ENCODE data around the gene LNPK.

GRCh38 chr2:175964195-175964594, 37.9 kb downstream of the LNPK start:
- TF ChIP-seq PATZ1 (CRISPR knock-in tag; IDR thresholded peaks at IDR 0.05; ENCODE audit: borderline replicate concordance) (no peak), TEAD1 (CRISPR knock-in tag; IDR thresholded peaks at IDR 0.05) (no peak), SPI1 (IDR thresholded peaks at IDR 0.05; ENCODE audit: borderline replicate concordance, low read depth, low read length) (no peak)
- TF ChIP-seq, protein P1, sequence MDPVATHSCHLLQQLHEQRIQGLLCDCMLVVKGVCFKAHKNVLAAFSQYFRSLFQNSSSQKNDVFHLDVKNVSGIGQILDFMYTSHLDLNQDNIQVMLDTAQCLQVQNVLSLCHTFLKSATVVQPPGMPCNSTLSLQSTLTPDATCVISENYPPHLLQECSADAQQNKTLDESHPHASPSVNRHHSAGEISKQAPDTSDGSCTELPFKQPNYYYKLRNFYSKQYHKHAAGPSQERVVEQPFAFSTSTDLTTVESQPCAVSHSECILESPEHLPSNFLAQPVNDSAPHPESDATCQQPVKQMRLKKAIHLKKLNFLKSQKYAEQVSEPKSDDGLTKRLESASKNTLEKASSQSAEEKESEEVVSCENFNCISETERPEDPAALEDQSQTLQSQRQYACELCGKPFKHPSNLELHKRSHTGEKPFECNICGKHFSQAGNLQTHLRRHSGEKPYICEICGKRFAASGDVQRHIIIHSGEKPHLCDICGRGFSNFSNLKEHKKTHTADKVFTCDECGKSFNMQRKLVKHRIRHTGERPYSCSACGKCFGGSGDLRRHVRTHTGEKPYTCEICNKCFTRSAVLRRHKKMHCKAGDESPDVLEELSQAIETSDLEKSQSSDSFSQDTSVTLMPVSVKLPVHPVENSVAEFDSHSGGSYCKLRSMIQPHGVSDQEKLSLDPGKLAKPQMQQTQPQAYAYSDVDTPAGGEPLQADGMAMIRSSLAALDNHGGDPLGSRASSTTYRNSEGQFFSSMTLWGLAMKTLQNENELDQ (CRISPR knock-in tag; IDR thresholded peaks at IDR 0.05; ENCODE audit: borderline replicate concordance): no peak

All from K562 (cell line).